KMS-11 (cell line): Measurements from ENCODE around the gene YIPF7.

Experiments
- H2AFZ ChIP-seq: fragments of 200-600 bp; sonication (generic); 2 replicates; pipeline ENCODE4 v1.6.1; 2016; ENCODE audit warnings: antibody characterized with exemption, mixed run types, low read depth
- H3K27ac ChIP-seq: fragments of 200-600 bp; sonication (generic); 2 replicates; pipeline ENCODE4 v1.6.1; 2016; ENCODE audit warnings: mild to moderate bottlenecking, mixed run types
- H3K27me3 ChIP-seq: fragments of 200-600 bp; sonication (generic); 2 replicates; pipeline ENCODE4 v1.6.1; 2017; ENCODE audit warnings: mild to moderate bottlenecking, low read depth, mixed run types, moderate library complexity; ENCODE audit not compliant: insufficient read depth
- H3K36me3 ChIP-seq: fragments of 200-600 bp; sonication (generic); 2 replicates; pipeline ENCODE4 v1.6.1; 2017; ENCODE audit warnings: mild to moderate bottlenecking, mixed run types; ENCODE audit not compliant: insufficient read depth
- H3K4me1 ChIP-seq: fragments of 200-600 bp; sonication (generic); 2 replicates; pipeline ENCODE4 v1.6.1; 2016; ENCODE audit warnings: mild to moderate bottlenecking, low read depth, mixed run types; ENCODE audit not compliant: poor library complexity, severe bottlenecking
- H3K4me2 ChIP-seq: fragments of 200-600 bp; sonication (generic); 2 replicates; pipeline ENCODE4 v1.7.0; 2016; ENCODE audit warnings: mild to moderate bottlenecking, mixed run types
- H3K4me3 ChIP-seq: fragments of 200-600 bp; sonication (generic); IDR thresholded peaks from 2 replicates; pipeline ENCODE4 v1.6.1; 2017; ENCODE audit warnings: low read depth, low read length, mixed read lengths; ENCODE audit not compliant: insufficient read depth
- H3K79me2 ChIP-seq: fragments of 200-600 bp; sonication (generic); 2 replicates; pipeline ENCODE4 v1.6.1; 2016; ENCODE audit warnings: low read depth, mixed run types; ENCODE audit not compliant: insufficient read depth
- H3K9ac ChIP-seq: fragments of 200-600 bp; sonication (generic); 2 replicates; pipeline ENCODE4 v1.6.1; 2016; ENCODE audit warnings: mild to moderate bottlenecking, mixed run types
- H4K20me1 ChIP-seq: fragments of 200-600 bp; sonication (generic); 2 replicates; pipeline ENCODE4 v1.6.1; 2016; ENCODE audit warnings: mild to moderate bottlenecking, mixed run types; ENCODE audit not compliant: insufficient read depth
- CTCF ChIP-seq: fragments of 200-600 bp; sonication (generic); conservative IDR thresholded peaks from 2 replicates; pipeline ENCODE4 v1.6.1; 2017; ENCODE audit warnings: low read depth, mild to moderate bottlenecking, antibody characterized with exemption, low read length, moderate library complexity, mixed read lengths

YIPF7 gene

DNA sequence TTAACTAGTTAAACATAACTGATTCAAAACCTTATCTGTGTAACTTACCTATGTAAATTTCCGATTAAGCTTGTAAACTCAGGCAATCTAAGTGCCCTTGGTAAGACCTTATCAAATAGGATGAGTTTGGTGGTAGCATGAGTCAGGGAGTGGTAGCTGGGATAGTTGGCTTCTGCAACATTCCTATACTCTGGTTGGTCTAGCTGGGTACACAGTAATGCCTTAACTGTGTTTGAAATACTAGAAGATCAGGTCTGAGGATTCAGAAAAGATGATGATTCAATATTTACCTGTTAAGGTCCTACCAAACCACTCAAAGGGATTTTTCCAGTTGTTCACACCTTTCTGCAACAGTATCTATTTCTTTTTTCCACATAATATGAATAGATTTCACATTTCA, 5.3 kb downstream of the YIPF7 start:
- Histone ChIP-seq H3K9ac (no peak overlapping the region), H3K27me3 (no peaks in the 10 kb centered on the region), H2AFZ (no peak overlapping the region), H3K36me3 (no peaks in the 10 kb centered on the region), H3K79me2 (no peaks in the 10 kb centered on the region), H3K27ac (no peak overlapping the region), H3K4me1 (no peaks in the 10 kb centered on the region), H3K4me2 (no peak overlapping the region), H4K20me1 (no peaks in the 10 kb centered on the region), H3K4me3 (no peak overlapping the region)
- TF ChIP-seq CTCF: no peak

DNA sequence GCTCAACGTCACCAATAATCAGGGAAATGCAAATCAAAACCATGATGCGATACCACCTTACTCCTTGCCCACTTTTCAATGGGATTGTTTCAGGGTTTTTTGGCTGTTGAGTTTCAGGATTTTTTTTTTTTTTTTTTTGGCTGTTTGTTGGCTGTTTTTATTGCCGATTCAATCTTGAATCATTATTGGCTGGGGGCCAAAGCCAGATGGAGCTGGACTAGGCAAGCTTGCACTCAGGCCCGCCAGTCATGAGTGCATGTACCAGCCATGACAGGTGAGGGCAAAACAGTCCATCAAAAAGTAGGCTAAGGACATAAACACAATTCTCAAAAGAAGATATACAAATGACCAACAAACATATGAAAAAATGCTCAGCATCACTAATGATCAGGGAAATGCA, 13.3 kb downstream of the YIPF7 start:
- no peak overlapping the region for H2AFZ ChIP-seq
- no peaks in the 10 kb centered on the region for H3K79me2 ChIP-seq
- no peak overlapping the region for H3K27ac ChIP-seq
- no peaks in the 10 kb centered on the region for H3K27me3 ChIP-seq
- H3K4me3 ChIP-seq: no peak overlapping the region
- H3K4me1 ChIP-seq: no peaks in the 10 kb centered on the region
- no peak for TF ChIP-seq CTCF
- no peaks in the 10 kb centered on the region for H3K36me3 ChIP-seq
- no peaks in the 10 kb centered on the region for H4K20me1 ChIP-seq
- no peak overlapping the region for H3K4me2 ChIP-seq
- H3K9ac ChIP-seq: no peak overlapping the region

GRCh38 chr4:44632733-44633132, 18.7 kb downstream of the YIPF7 start:
- Histone ChIP-seq H3K27me3 (no peaks in the 10 kb centered on the region), H3K79me2 (no peaks in the 10 kb centered on the region), H3K4me1 (no peaks in the 10 kb centered on the region), H3K9ac (no peak overlapping the region), H4K20me1 (no peaks in the 10 kb centered on the region), H3K4me3 (no peak overlapping the region), H3K4me2 (no peak overlapping the region), H3K27ac (no peak overlapping the region), H3K36me3 (no peaks in the 10 kb centered on the region), H2AFZ (no peak overlapping the region)
- TF ChIP-seq CTCF: no peak

- Histone ChIP-seq H3K9ac (no peak overlapping the region), H2AFZ (no peak overlapping the region), H4K20me1 (no peaks in the 10 kb centered on the region), H3K36me3 (no peaks in the 10 kb centered on the region), H3K4me2 (no peak overlapping the region), H3K4me3 (no peak overlapping the region), H3K4me1 (no peaks in the 10 kb centered on the region), H3K79me2 (no peaks in the 10 kb centered on the region), H3K27me3 (no peaks in the 10 kb centered on the region), H3K27ac (no peak overlapping the region)
- TF ChIP-seq CTCF: peak; percentile 36; the same call in 1 of the 2 replicates
Observed at GRCh38 chr4:44632089-44632488, 19.3 kb downstream of the YIPF7 start.
